B cell (primary cell): ENCODE measurements around the gene WDFY2. TPM values are rescaled to one million over a fixed set of nuclear protein-coding genes. Genes with fewer than 3 reads are reported as not detected.

ENCODE experiments used
- ATAC-seq: fragments of 200-7000 bp; cut with Tn5 transposase; one replicate; pipeline ENCODE4 v1.10.0; 2021; ENCODE audit warnings: low read depth, mild to moderate bottlenecking, moderate number of reproducible peaks, moderate library complexity
- CTCF ChIA-PET: fragments of 350-600 bp; sonication (Branson Sonifier 250); formaldehyde crosslinking; loops from one replicate; lab custom pipeline; 2021; ENCODE audit warnings: antibody characterized with exemption, inconsistent platforms; lab: Charles Lee
- POLR2A ChIA-PET: fragments of 350-600 bp; sonication (Branson Sonifier 250); formaldehyde crosslinking; loops from one replicate; lab custom pipeline; 2021; ENCODE audit warnings: antibody characterized with exemption; lab: Charles Lee
- DNase-seq: peaks from one replicate; pipeline ENCODE4 v3.0.0; 2013
- H2AFZ ChIP-seq: 2 replicates; pipeline ENCODE4 v1.6.1; 2012; ENCODE audit warnings: mild to moderate bottlenecking, low read depth, low read length; ENCODE audit not compliant: insufficient read depth, poor library complexity, severe bottlenecking
- H3K27ac ChIP-seq, 2 donors: 1 replicate in 1 of 2; 2 replicates in 1 of 2; pipeline ENCODE4 v1.5.1; 2012 to 2013; ENCODE audit warnings: low read length in 2 of 2, mild to moderate bottlenecking in 2 of 2, moderate library complexity in 1 of 2
- H3K27me3 ChIP-seq, 4 experiments: fragments of 200-600 bp in 1 of 4; sonication (generic) in 1 of 4; replicated peaks in 1 of 4; 1 replicate in 2 of 4; 2 replicates in 2 of 4; pipeline versions ENCODE4 v1.6.1 to v1.7.0; 2013 to 2016; ENCODE audit warnings: low read length in 3 of 4, mild to moderate bottlenecking in 2 of 4, mixed read lengths in 1 of 4, moderate library complexity in 1 of 4; ENCODE audit not compliant: insufficient read depth in 4 of 4, control insufficient read depth in 3 of 4; ENCODE audit errors: control extremely low read depth in 1 of 4
- H3K36me3 ChIP-seq, 2 experiments: replicated peaks in 1 of 2; 1 replicate in 1 of 2; 2 replicates in 1 of 2; pipeline versions ENCODE4 v1.6.1 to v1.7.1; 2013; ENCODE audit warnings: low read length in 1 of 2; ENCODE audit not compliant: insufficient read depth in 2 of 2, control insufficient read depth in 1 of 2; ENCODE audit errors: control extremely low read depth in 1 of 2, extremely low read depth in 1 of 2
- H3K4me1 ChIP-seq, 2 donors: fragments of 200-600 bp in 1 of 2; sonication (generic) in 1 of 2; 1 replicate in 1 of 2; 2 replicates in 1 of 2; pipeline versions ENCODE4 v1.5.1 to v1.6.1; 2013 to 2017; ENCODE audit warnings: low read length in 2 of 2; ENCODE audit not compliant: control insufficient read depth in 2 of 2, insufficient read depth in 2 of 2
- H3K4me2 ChIP-seq: replicated peaks from 2 replicates; pipeline ENCODE3; 2012; ENCODE audit warnings: mild to moderate bottlenecking, low read depth, low read length; ENCODE audit not compliant: poor library complexity, severe bottlenecking
- H3K4me3 ChIP-seq, 5 experiments: fragments of 200-600 bp in 1 of 5; sonication (generic) in 1 of 5; 1 replicate in 3 of 5; 2 replicates in 2 of 5; pipeline versions ENCODE4 v1.5.1 to v1.7.0; 2011 to 2016; ENCODE audit warnings: low read length in 4 of 5, mild to moderate bottlenecking in 4 of 5, low read depth in 2 of 5, control low read depth in 1 of 5, moderate library complexity in 1 of 5; ENCODE audit not compliant: insufficient read depth in 1 of 5; ENCODE audit errors: control extremely low read depth in 1 of 5, extremely low read depth in 1 of 5
- H3K79me2 ChIP-seq: fragments of 200-600 bp; sonication (generic); one replicate; pipeline ENCODE4 v1.6.0; 2016; ENCODE audit warnings: low read length; ENCODE audit not compliant: control insufficient read depth, insufficient read depth
- H3K9ac ChIP-seq: fragments of 200-600 bp; sonication (generic); 2 replicates; pipeline ENCODE4 v1.6.1; 2017; ENCODE audit warnings: mild to moderate bottlenecking, low read length, moderate library complexity
- H3K9me3 ChIP-seq, 3 donors: one replicate each; pipeline versions ENCODE4 v1.6.1 to v1.7.1; 2013; ENCODE audit warnings: low read length in 2 of 3; ENCODE audit not compliant: control insufficient read depth in 2 of 3, insufficient read depth in 1 of 3; ENCODE audit errors: control extremely low read depth in 1 of 3
- H4K20me1 ChIP-seq: 2 replicates; pipeline ENCODE4 v1.6.0; 2012; ENCODE audit warnings: mild to moderate bottlenecking, low read length; ENCODE audit not compliant: insufficient read depth, control insufficient read depth, poor library complexity, severe bottlenecking
- H3K27ac Mint-ChIP-seq: one replicate; pipeline ENCODE4 v1.8.0; 2021; ENCODE audit warnings: mixed read lengths
- H3K27me3 Mint-ChIP-seq: one replicate; pipeline ENCODE4 v1.8.0; 2021; ENCODE audit warnings: mixed read lengths
- H3K4me1 Mint-ChIP-seq: one replicate; pipeline ENCODE4 v1.8.0; 2021; ENCODE audit warnings: mixed read lengths
- H3K4me3 Mint-ChIP-seq: one replicate; pipeline ENCODE4 v1.8.0; 2021; ENCODE audit warnings: mixed read lengths
- H3K9me3 Mint-ChIP-seq: one replicate; pipeline ENCODE4 v1.8.0; 2022; ENCODE audit warnings: mixed read lengths; ENCODE audit not compliant: insufficient read depth
- CTCF ChIP-seq: fragments of 200-600 bp; IDR thresholded peaks from one replicate; pipeline ENCODE4 v1.8.0; 2022; ENCODE audit warnings: antibody characterized with exemption, mild to moderate bottlenecking
- EZH2 ChIP-seq: IDR thresholded peaks from 2 replicates; pipeline ENCODE4 v1.6.1; 2012; ENCODE audit warnings: borderline replicate concordance, low read depth, mild to moderate bottlenecking, moderate library complexity, low read length; ENCODE audit not compliant: insufficient read depth, poor library complexity, severe bottlenecking
- WGBS: methylation state at CpG from one replicate; pipeline ENCODE4 v1.1.5; 2013; ENCODE audit warnings: missing lambda C conversion rate; ENCODE audit not compliant: insufficient coverage; 5-methylcytosine and 5-hydroxymethylcytosine counted together
- intact Hi-C: fragments of 100-400 bp; cut with micrococcal nuclease; formaldehyde crosslinking; loops from one replicate; pipeline ENCODE4 v1.10.0; 2022
- polyA plus RNA-seq: library from polyadenylated mRNA; depleted of rRNA; stranded (reverse); fragments of >200 nt; gene quantifications from 2 replicates; pipeline ENCODE4 v1.2.3, GENCODE V29; 2012
- small RNA-seq: library from RNA; depleted of rRNA; stranded (forward); fragments of <200 nt; gene quantifications from one replicate; pipeline ENCODE3, GENCODE V24; 2012; ENCODE audit warnings: low replicate concordance, low read depth; ENCODE audit not compliant: insufficient read length
- total RNA-seq, 2 donors: library from RNA; stranded (reverse); fragments of 120-200 nt in 1 of 2; gene quantifications; 1 replicate in 1 of 2; 2 replicates in 1 of 2; pipeline versions ENCODE4 v1.2.3 to v1.2.4, GENCODE V29; 2013 to 2022

Gene WDFY2
- total and polyA plus RNA-seq, 2 donors (not counting 1 experiment from before 2014, with no cell fraction given): 12.4 to 47.7 TPM

DNA sequence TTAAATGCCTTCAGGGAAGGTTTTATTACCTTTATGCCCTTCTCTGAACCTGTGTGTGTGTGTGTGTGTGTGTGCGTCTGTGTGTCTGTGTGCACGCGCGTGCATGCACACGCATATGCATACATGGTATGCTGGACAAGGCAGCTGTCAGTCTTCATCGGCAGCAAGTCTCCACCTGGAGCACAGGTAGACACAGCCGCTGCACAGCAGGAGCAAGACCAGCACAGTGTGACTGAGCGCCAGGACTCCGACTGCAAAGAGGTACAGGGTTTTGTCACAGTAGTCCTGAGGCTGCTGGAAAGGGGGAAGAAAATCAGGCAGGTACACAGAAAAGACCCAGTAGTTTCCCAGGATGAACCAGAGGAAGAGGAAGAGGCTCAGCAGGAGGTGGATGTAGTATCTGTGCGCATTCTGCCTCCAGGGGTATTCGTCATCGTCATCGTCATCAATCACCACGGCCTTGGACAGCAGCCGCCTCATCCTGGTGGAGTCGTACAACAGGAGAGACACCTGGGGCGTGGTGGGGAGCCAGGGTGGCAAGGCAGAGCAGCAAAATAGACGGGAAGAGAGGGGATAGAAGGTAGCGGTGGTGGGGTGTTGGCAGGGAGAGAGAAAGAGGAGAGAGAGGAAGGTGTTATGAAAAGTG, 232.5 kb downstream of the WDFY2 start:
- H3K4me1 Mint-ChIP-seq: peaks cover 39% of the 10 kb centered on the region
- CTCF ChIA-PET: interaction anchor here (1.3 to 5.8 kb wide), 14 partner anchors 9 to 385 kb away, joined by 4 to 125 read pairs (median 14); partner anchors contain the start of gene ALG11
- no peak overlapping the region for H3K9ac ChIP-seq

More for the DNA sequence above, 232.5 kb downstream of the WDFY2 start:
- Histone ChIP-seq H3K79me2 (no peaks in the 10 kb centered on the region), H3K36me3 (no peaks in the 10 kb centered on the region), H3K27me3 (no peaks in the 10 kb centered on the region), H3K4me3 (no peak overlapping the region), H2AFZ (no peak overlapping the region), H3K9me3 (no peaks in the 10 kb centered on the region), H3K4me1 (peaks cover 24 to 26% of the 10 kb centered on the region in 2 donors), H3K4me2 (no peak overlapping the region), H3K27ac (no peak overlapping the region), H4K20me1 (no peaks in the 10 kb centered on the region)
- H3K27ac Mint-ChIP-seq: no peak overlapping the region
- H3K4me3 Mint-ChIP-seq: no peak overlapping the region
- intact Hi-C loops: loop anchor here (5.0 kb wide), 1 partner anchor 636 kb away; the partner anchor contains the start of gene VPS36
- ATAC-seq: no peak
- TF ChIP-seq CTCF (no peak), EZH2 (no peak)
- H3K9me3 Mint-ChIP-seq: no peaks in the 10 kb centered on the region
- DNase-seq: no peak
- H3K27me3 Mint-ChIP-seq: no peaks in the 10 kb centered on the region
- WGBS: 96% methylated on average over 18 of the region's 19 CpGs
- POLR2A ChIA-PET: no interaction called here

Small RNA genes within 50 kb of the gene (small RNA-seq; reads per million reads assigned to genes)
- gene MIR4703 (not detected), gene RN7SL413P (not detected), gene RNU6-65P (not detected), gene RNY1P6 (not detected)

Other genes starting within 250 kb of the WDFY2 start
- gene SERPINE3, start 244.8 kb upstream of the WDFY2 start, total RNA-seq: not detected in 2 replicates
- gene SERPINE3, start 244.8 kb upstream of the WDFY2 start, polyA plus RNA-seq: not detected in 2 replicates
- gene INTS6, start 131.4 kb upstream of the WDFY2 start, total RNA-seq: 74.7 TPM in 2 replicates
- gene INTS6, start 131.4 kb upstream of the WDFY2 start, polyA plus RNA-seq: 15.4 and 18.7 TPM in 2 replicates
- gene DHRS12, start 219.7 kb downstream of the WDFY2 start, total RNA-seq: 23.2 TPM in 2 replicates
- 12.0 and 13.3 TPM in 2 replicates for gene DHRS12, start 219.7 kb downstream of the WDFY2 start, polyA plus RNA-seq